Upper lobe of right lung (tissue), 1 donor: ENCODE measurements around the gene TMEM129. TPM values are rescaled to one million over a fixed set of nuclear protein-coding genes. Genes with fewer than 3 reads are reported as not detected.

ENCODE experiments used
- ATAC-seq: fragments of 200-7000 bp; cut with Tn5 transposase; one replicate; pipeline ENCODE4 v1.9.1; 2020; ENCODE audit warnings: mild to moderate bottlenecking, moderate library complexity
- DNase-seq: peaks from one replicate; pipeline ENCODE4 v3.0.0-alpha.2; 2020
- H3K27ac ChIP-seq: fragments of 200-600 bp; one replicate; pipeline ENCODE4 v1.8.0; 2022
- H3K27me3 ChIP-seq: fragments of 200-600 bp; one replicate; pipeline ENCODE4 v1.8.0; 2022; ENCODE audit warnings: mild to moderate bottlenecking
- H3K36me3 ChIP-seq: fragments of 200-600 bp; one replicate; pipeline ENCODE4 v1.8.0; 2022
- H3K4me1 ChIP-seq: fragments of 200-600 bp; one replicate; pipeline ENCODE4 v1.8.0; 2022
- H3K4me3 ChIP-seq: fragments of 200-600 bp; one replicate; pipeline ENCODE4 v1.8.0; 2022; ENCODE audit warnings: mild to moderate bottlenecking
- H3K9me3 ChIP-seq: fragments of 200-600 bp; one replicate; pipeline ENCODE4 v1.8.0; 2022
- CTCF ChIP-seq: fragments of 200-600 bp; IDR thresholded peaks from one replicate; pipeline ENCODE4 v1.8.0; 2022; ENCODE audit warnings: antibody characterized with exemption
- intact Hi-C: fragments of 100-400 bp; cut with DNase I; formaldehyde crosslinking; loops from one replicate; pipeline ENCODE4 v1.11.0; 2022
- total RNA-seq: library from RNA; stranded (reverse); fragmentation: NEBNext Ultra II Directional; extraction: Animal tissue kit (Norgen Biotek cat#: 25700); gene quantifications from one replicate; pipeline ENCODE4 v1.2.1, GENCODE V29; 2021
- donor health status: DM: no; HTN: yes; CAD: no; lungs with severe emphysema.

The TMEM129 gene
- total RNA-seq, 1 donor from 2014 or later, result 33.2 TPM

DNA sequence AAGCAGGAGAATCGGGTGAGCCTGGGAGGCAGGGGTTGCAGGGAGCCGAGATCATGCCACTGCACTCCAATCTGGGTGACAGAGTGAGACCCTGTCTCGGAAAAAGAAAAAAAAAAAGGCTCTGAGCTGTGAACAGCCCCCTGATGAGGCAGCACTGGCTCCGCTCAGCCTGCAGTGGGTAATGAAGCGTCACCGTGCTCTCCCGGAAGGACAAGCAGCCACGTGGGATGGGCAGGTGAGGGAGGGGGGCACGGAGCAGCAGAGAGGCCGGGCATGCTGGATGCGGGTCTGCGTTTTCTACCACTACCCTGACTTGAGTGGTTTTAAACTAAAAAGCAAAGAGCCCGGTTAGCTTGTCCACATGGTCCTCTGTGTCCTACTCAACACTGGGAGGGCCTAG, 15.7 kb upstream of the TMEM129 start:
- no peak for TF ChIP-seq CTCF
- DNase-seq (no peak), ATAC-seq (no peak)
- H3K36me3 ChIP-seq, result peaks cover 8% of the 10 kb centered on the region
- no peaks in the 10 kb centered on the region for H3K9me3 ChIP-seq
- intact Hi-C loops, result no loop called here
- H3K4me1 ChIP-seq, result no peaks in the 10 kb centered on the region
- H3K27me3 ChIP-seq, result no peaks in the 10 kb centered on the region
- no peak overlapping the region for H3K27ac ChIP-seq
- H3K4me3 ChIP-seq, result no peak overlapping the region

GRCh38 chr4:1735215-1735614, 14.1 kb upstream of the TMEM129 start:
- intact Hi-C loops, result no loop called here
- Histone ChIP-seq H3K36me3 (peaks cover 5% of the 10 kb centered on the region), H3K4me1 (no peaks in the 10 kb centered on the region), H3K9me3 (no peaks in the 10 kb centered on the region), H3K4me3 (no peak overlapping the region), H3K27ac (no peak overlapping the region), H3K27me3 (no peaks in the 10 kb centered on the region)
- TF ChIP-seq CTCF, result no peak
- peak; percentile 5 for ATAC-seq
- DNase-seq, result no peak

- H3K27ac ChIP-seq, result no peak overlapping the region
- peaks cover 5% of the 10 kb centered on the region for H3K36me3 ChIP-seq
- intact Hi-C loops, result no loop called here
- no peak for TF ChIP-seq CTCF
- peaks cover 16% of the 10 kb centered on the region for H3K4me1 ChIP-seq
- H3K4me3 ChIP-seq, result no peak overlapping the region
- no peaks in the 10 kb centered on the region for H3K9me3 ChIP-seq
- H3K27me3 ChIP-seq, result no peaks in the 10 kb centered on the region
- DNase-seq (no peak), ATAC-seq (no peak)
These were observed 11.8 kb upstream of the TMEM129 start for GRCh38 chr4:1732911-1733310.

GRCh38 chr4:1731180-1731579, 10.1 kb upstream of the TMEM129 start:
- H3K27me3 ChIP-seq, result no peaks in the 10 kb centered on the region
- intact Hi-C loops, result no loop called here
- H3K4me3 ChIP-seq, result no peak overlapping the region
- DNase-seq, result no peak
- H3K4me1 ChIP-seq, result peaks cover 30% of the 10 kb centered on the region
- ATAC-seq, result no peak
- H3K27ac ChIP-seq, result no peak overlapping the region
- peaks cover 5% of the 10 kb centered on the region for H3K36me3 ChIP-seq
- no peaks in the 10 kb centered on the region for H3K9me3 ChIP-seq
- no peak for TF ChIP-seq CTCF

DNA sequence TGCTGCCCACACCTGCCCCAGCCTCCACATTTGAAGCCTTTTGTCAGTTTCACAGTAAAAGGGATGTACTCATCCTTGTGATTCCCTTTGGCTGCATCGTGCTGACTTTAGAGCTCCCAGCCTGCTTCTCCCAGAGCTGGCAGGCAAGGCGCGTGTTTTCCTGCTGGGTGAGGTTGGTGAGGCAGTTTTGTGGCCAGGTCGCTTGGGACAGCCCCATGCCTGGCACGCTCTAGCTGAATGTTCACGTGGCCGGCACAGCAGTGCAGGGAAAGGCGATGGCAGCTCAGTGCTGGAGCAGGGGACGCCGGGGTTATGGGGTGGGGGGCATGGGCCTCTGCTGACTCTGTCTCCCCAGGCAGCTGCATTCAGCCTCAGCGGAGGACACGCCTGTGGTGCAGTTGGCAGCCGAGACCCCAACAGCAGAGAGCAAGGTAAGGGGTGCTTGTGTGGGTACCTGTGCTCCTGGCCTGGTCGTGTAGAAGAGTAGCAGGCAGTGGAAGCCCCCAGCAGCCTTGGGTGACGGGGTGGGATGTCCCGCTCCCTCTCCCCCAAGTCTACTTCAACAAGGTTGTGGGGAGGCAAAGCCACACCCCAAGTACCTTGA, 9.5 kb upstream of the TMEM129 start:
- Histone ChIP-seq H3K36me3 (peaks cover 5% of the 10 kb centered on the region), H3K27ac (no peak overlapping the region), H3K27me3 (no peaks in the 10 kb centered on the region), H3K9me3 (no peaks in the 10 kb centered on the region), H3K4me3 (no peak overlapping the region), H3K4me1 (peaks cover 30% of the 10 kb centered on the region)
- ATAC-seq (no peak), DNase-seq (no peak)
- intact Hi-C loops, result no loop called here
- TF ChIP-seq CTCF, result no peak
